Lower lobe of right lung (tissue), 2 donors: Measurements from ENCODE around the gene ZBTB9. TPM values are rescaled to one million over a fixed set of nuclear protein-coding genes. Genes with fewer than 3 reads are reported as not detected.
A peak's percentile ranks its signal among the peaks of the same experiment; 100 is the strongest.

ENCODE experiments used
- ATAC-seq, 2 donors: fragments of 200-7000 bp; cut with Tn5 transposase; one replicate each; pipeline ENCODE4 v1.9.1; 2020 to 2022; ENCODE audit warnings: mild to moderate bottlenecking in 2 of 2, moderate library complexity in 2 of 2
- DNase-seq: peaks from one replicate; pipeline ENCODE4 v3.0.0-alpha.2; 2020
- H3K27ac ChIP-seq: fragments of 200-600 bp; one replicate; pipeline ENCODE4 v1.8.0; 2022
- H3K27me3 ChIP-seq: fragments of 200-600 bp; one replicate; pipeline ENCODE4 v1.8.0; 2022; ENCODE audit warnings: low read depth
- H3K36me3 ChIP-seq: fragments of 200-600 bp; one replicate; pipeline ENCODE4 v1.8.0; 2022; ENCODE audit warnings: mild to moderate bottlenecking
- H3K4me1 ChIP-seq: fragments of 200-600 bp; one replicate; pipeline ENCODE4 v1.8.0; 2022
- H3K4me3 ChIP-seq: fragments of 200-600 bp; one replicate; pipeline ENCODE4 v1.8.0; 2022; ENCODE audit warnings: mild to moderate bottlenecking
- H3K9me3 ChIP-seq: fragments of 200-600 bp; one replicate; pipeline ENCODE4 v1.8.0; 2022
- CTCF ChIP-seq: fragments of 200-600 bp; IDR thresholded peaks from one replicate; pipeline ENCODE4 v1.8.0; 2022; ENCODE audit warnings: antibody characterized with exemption, mild to moderate bottlenecking
- intact Hi-C: fragments of 100-400 bp; cut with DNase I; formaldehyde crosslinking; loops from one replicate; pipeline ENCODE4 v1.11.0; 2022
- total RNA-seq: library from RNA; stranded (reverse); fragmentation: NEBNext Ultra II Directional; extraction: Animal tissue kit (Norgen Biotek cat#: 25700); gene quantifications from one replicate; pipeline ENCODE4 v1.2.1, GENCODE V29; 2021
- donor health status: DM: no; HTN: yes; CAD: no; lungs with severe emphysema.

Gene ZBTB9
- total RNA-seq, 1 donor from 2014 or later, result 9.5 TPM

- DNase-seq, result no peak
- intact Hi-C loops, result no loop called here
Measured at GRCh38 chr6:33407132-33407718, 47.2 kb upstream of the ZBTB9 start.

GRCh38 chr6:33410050-33410710 is 44.2 kb upstream of the ZBTB9 start:
- Histone ChIP-seq H3K4me3 (peak overlapping the region; percentile 96), H3K27me3 (no peaks in the 10 kb centered on the region), H3K9me3 (no peaks in the 10 kb centered on the region), H3K27ac (peak overlapping the region; percentile 98), H3K36me3 (peaks cover 31% of the 10 kb centered on the region), H3K4me1 (peaks cover 23% of the 10 kb centered on the region)
- TF ChIP-seq CTCF, result no peak
- DNase-seq (peak; percentile 99), ATAC-seq (peak; percentile 93 to 95)
- intact Hi-C loops, result no loop called here

More at GRCh38 chr6:33407132-33407718, 47.2 kb upstream of the ZBTB9 start:
- no peak for TF ChIP-seq CTCF
- peaks cover 9% of the 10 kb centered on the region for H3K4me1 ChIP-seq
- no peaks in the 10 kb centered on the region for H3K9me3 ChIP-seq
- H3K4me3 ChIP-seq, result no peak overlapping the region
- H3K27ac ChIP-seq, result no peak overlapping the region
- H3K27me3 ChIP-seq, result no peaks in the 10 kb centered on the region
- ATAC-seq, result no peak
- peaks cover 1% of the 10 kb centered on the region for H3K36me3 ChIP-seq

- DNase-seq (peak; percentile 78), ATAC-seq (peak; percentile 85 to 86)
- H3K9me3 ChIP-seq, result no peaks in the 10 kb centered on the region
- peak within 1 kb of the TSS; percentile 96 for H3K4me3 ChIP-seq
- H3K36me3 ChIP-seq, result peaks cover 39% of the 10 kb centered on the region
- no peak for TF ChIP-seq CTCF
- H3K27ac ChIP-seq, result peak within 1 kb of the TSS; percentile 98
- H3K27me3 ChIP-seq, result no peaks in the 10 kb centered on the region
- H3K4me1 ChIP-seq, result peaks cover 30% of the 10 kb centered on the region
- intact Hi-C loops, result no loop called here
Measured at GRCh38 chr6:33410711-33411631, 43.4 kb upstream of the ZBTB9 start, which contains the start of gene PHF1. Gene PHF1, plus strand, starts transcription at chr6:33411014. Its CDS starts 1,250 bp downstream, at chr6:33412264.

- peaks cover 45% of the 10 kb centered on the region for H3K36me3 ChIP-seq
- no peaks in the 10 kb centered on the region for H3K27me3 ChIP-seq
- H3K9me3 ChIP-seq, result no peaks in the 10 kb centered on the region
- TF ChIP-seq CTCF, result no peak
- DNase-seq (no peak), ATAC-seq (no peak)
- H3K4me3 ChIP-seq, result peak overlapping the region; percentile 96
- peaks cover 37% of the 10 kb centered on the region for H3K4me1 ChIP-seq
- intact Hi-C loops, result no loop called here
- H3K27ac ChIP-seq, result peak overlapping the region; percentile 98
Measured at GRCh38 chr6:33411632-33412005, 42.8 kb upstream of the ZBTB9 start.
